Fibroblast of lung (primary cell): ENCODE measurements around the gene GPSM1.

Source experiments
- CTCF ChIP-seq, 2 donors: IDR thresholded peaks in 1 of 2; conservative IDR thresholded peaks in 1 of 2; 1 replicate in 1 of 2; 2 replicates in 1 of 2; pipeline ENCODE4 v1.5.1; 2011 to 2012; ENCODE audit warnings: low read length in 2 of 2, control low read depth in 1 of 2, inconsistent platforms in 1 of 2, low read depth in 1 of 2, mild to moderate bottlenecking in 1 of 2
- EZH2 ChIP-seq: IDR thresholded peaks from 2 replicates; pipeline ENCODE4 v1.5.1; 2012; ENCODE audit warnings: low read length, control low read depth, mild to moderate bottlenecking; ENCODE audit errors: missing control alignments

GRCh38 chr9:136318111-136318775, 9.1 kb upstream of the GPSM1 start:
- TF ChIP-seq CTCF (conservative IDR thresholded peaks at IDR 0.05 in 1 of 2, IDR thresholded peaks at IDR 0.05 in 1 of 2; ENCODE audit: low read depth in 1 of 2, low read length in 2 of 2) (no peak), EZH2 (no peak)
